Dedifferentiated amniotic fluid mesenchymal stem cell (primary cell): ENCODE data around the gene C3orf49.
A peak's percentile ranks its signal among the peaks of the same experiment; 100 is the strongest.

ENCODE experiments used
- DNase-seq: peaks from one replicate; pipeline ENCODE4 v3.0.0-alpha.2; 2016; ENCODE audit errors: extremely low spot score

The C3orf49 gene

DNA sequence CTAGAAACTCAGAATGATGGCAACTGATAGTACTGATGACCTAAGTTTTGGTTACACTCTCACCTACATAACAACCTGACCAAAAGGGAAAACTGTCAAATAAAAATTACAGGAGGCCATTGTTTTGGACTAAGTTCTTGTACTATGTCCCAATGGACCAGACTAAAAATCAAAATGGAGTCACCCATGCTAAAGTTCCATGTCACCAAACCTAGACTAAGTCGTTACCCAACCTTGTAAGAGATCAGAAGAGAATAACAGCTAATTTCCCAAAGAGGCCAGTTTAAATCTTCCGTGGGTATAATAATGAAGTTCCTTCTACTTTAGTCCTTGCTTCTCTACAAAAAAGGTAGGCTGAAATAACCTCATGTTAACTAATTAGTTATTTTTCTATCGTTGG lies 32.2 kb downstream of the C3orf49 start:
- no peak for DNase-seq

DNA sequence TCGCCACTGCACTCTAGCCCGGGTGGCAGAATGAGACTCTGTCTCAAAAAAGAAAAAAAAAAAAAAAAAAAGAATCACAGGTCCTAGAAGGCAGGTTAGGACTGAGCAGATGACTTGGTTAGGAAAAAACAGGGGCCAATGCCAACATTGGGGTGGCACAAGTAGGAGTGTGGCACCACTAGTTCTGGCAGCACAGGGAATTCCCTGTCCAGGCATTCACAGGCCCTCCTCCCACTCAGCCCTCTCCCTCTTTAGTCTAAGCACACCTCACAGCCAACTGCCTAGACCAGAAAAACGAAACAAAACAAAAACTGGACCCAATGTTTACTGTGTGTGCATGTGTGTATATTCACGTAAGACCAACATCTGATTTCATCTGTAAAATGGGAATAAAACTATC lies 34.0 kb downstream of the C3orf49 start:
- no peak for DNase-seq

DNA sequence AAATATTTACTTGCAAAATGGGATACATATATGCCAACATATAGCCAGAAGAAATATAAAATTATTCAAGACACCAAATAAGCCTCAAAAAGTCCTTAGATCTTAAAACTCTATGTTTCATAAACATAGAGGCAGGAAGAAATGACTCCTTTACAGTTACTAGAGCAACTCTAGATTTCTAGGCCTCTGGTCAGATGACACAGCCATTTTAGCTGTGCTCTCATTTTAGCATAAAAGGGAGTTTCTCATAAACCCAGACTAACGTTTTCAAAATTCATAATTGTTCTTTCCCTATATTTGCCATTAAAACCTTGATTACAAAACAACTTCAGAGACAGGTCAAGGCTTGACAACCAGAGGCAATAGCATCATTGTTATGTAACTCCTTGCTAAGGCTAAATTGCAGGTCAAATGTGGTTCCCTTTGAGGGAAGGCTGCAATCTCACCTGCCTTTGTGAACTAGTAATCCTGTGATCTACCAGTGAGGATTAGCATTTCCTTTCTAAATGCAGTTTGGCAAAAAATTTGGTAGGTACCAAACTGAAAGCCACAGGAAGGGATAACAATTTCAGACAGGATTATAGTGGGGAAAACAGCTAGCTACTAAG lies 36.3 kb downstream of the C3orf49 start:
- no peak for DNase-seq

DNA sequence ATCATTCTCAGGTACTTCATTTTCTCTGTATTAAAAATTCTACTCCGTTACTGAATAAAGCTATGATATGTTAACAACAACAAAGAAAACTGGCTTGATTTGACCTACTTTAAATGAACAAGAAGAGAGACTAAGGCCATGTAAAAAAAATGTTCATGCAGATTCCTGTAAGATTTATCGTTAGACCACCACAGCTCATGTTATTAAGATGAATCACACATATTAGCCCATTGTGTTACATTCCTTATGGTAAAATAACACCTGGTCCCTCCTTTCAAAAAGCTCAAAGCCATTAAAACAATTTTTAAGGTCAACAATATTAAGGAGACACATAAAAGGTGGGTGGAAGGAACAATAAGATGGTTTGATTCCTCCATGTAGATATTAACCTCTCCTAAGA lies 38.2 kb downstream of the C3orf49 start:
- DNase-seq: no peak

DNA sequence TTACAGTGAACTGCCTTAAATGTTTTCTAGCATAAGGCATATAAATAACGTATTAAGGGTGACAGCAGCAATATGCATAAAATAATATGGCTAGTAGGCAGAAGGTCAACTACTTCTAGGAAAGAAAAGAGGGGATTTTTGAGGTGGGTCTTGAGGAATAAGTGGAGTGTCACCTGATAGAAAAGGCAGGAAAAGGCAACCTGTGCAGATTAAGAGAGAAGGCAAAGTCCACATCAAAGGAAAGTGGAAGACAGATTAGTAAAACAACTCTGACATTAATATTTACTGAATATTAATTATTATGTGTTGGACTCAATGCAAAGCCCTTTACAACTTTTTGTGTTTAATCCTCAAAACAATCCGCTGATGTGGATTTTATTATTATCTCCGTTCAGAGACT lies 41.7 kb downstream of the C3orf49 start:
- no peak for DNase-seq

DNA sequence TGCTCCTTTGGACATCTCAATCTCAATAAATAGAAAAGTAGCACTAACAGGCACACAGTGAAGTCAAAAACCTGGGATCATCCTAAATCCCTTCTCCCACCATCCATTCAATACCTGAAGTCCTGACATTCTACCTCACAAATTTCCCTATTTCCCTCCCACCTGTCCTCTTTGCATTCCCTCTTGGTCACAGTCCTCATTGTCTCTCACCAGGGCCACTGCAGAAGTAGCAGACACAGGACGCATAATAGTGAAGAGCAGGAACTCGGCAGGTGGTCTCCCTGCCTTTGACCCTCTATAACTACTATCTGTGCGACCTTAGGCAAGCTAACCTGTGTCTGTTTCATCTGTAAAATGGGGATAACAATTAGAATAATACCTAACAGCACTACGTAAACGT lies 42.2 kb downstream of the C3orf49 start:
- DNase-seq: no peak

DNA sequence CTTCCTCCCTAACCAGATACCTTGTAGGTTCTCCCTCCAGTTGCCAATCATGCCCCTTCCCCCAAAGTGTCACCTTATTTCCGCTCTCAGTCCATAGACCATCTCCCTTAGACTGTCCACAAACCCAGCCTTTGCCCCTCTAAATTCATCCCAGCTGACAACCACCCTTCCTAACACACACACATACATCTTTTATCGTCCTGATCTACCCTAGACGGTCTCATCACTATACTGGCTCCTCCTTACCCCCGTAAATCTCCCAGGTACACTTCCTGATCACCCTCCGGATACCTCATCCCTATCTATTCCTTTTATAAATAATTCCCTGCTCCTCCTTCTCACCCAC lies 43.7 kb downstream of the C3orf49 start:
- no peak for DNase-seq

DNA sequence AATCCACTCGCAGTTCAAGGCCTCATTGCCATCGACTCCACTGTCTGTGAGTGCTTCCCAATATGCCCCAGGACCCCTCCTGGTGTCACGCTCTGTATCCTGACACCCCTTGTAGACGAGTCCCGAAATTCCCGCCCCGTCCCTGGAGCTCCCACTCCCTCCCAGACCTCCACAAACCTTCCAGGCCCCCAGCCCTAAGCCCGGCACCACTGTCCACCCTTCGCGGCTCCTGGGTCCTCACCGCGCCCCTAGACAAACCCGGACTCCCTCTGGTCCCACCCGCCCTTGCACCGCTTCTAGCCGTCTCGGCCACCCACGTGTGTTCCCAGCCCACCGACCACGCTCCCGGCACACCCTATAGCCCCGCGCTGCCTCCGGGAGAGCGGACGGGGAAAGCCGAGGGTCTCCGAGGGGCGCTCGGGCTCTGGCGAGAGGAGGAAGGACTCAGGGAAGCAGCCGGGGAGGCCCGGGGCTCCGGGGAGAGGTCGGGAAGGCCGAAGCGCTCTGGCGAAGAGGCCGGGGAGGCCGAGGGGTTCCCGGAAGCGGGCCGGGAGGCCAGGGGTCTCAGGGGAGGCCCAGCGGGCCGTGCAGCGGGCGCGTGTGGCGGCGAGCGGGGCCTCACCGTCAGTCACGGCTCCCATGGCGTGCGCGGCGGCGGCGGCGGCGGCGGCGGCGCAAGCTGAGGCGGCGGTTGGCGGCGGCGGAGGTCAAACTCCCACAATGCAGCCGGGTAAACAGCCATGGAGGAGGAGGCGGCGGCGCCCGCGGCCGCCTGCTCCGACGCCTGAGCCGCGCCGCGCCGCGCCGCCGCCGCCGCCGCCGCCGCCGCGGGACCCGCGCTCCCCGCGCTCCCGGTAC lies 44.3 kb downstream of the C3orf49 start, which contains the start of the genes ATXN7 and THOC7:
Gene ATXN7, plus strand, starts transcription at position 718 of the 858 bp plus-strand sequence. CDS start 48,732 bp downstream, outside the sequence.
Gene THOC7, minus strand, starts transcription at position 656 of the 858 bp plus-strand sequence. Its CDS starts 15 bp downstream, at position 641.
- peak; percentile 49 for DNase-seq

DNA sequence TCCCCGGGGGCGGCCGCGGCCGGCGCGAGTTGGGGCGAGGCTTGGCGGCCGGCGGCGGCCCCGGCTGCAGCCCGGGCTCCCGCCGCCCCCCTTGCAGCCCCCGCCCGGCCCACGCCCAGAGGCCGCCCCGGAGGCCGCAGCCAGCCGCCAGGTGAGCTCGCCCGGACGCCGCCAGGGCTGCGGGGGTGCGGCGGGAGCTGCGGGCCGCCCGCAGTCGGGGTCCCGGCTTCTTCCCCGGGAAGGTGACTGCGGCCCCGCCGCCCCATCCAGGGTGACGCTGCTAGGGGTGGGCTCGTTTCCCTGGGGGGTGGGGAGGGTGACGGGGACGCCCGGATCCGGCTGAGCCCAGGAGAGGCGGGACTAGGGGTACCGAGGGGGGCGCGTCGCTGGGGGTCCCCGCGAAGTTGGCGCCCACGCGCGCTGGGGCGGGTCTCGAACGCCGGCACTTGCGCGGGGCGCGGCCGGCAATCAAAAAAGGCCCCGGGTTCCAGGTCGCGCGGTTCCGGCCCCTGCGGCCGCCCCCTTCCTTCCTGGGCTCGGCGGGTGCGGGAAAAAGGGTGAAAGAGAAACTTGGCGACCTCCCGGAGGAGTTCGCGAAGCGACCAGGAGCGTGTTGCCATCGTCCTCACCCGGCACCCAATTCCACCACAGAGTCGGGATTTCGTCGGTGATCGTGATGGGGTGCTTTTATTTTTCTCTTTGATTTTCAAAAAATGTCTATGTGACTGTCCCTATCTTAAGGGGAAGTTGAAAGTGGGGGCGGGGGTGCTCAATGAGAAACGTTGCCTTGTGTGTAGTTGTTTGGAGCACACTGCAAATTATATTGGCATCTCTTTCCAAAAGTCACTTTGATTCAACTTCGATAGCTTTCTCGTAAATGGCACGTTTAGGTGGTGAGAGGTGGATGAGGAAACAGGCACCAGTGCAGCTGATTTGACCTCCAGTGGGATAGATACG lies 45.2 kb downstream of the C3orf49 start:
- no peak for DNase-seq

DNA sequence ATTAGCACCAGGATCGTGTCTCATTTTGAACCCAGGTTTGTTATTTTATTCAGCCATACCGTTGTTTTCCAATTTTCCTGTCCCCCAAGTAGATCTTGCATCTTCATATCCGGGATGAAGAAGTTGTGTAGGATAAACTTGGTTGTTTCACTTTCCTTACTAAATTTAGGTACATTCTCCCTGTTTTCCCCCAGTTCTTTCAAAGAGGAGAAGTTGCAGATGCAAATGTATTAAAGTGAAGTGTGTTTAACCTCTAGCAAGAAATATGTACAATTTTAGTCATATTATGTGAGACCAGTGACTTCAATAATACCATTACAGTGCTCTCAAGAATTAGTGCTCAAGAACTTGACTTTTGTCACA lies 45.8 kb downstream of the C3orf49 start:
- DNase-seq: no peak

DNA sequence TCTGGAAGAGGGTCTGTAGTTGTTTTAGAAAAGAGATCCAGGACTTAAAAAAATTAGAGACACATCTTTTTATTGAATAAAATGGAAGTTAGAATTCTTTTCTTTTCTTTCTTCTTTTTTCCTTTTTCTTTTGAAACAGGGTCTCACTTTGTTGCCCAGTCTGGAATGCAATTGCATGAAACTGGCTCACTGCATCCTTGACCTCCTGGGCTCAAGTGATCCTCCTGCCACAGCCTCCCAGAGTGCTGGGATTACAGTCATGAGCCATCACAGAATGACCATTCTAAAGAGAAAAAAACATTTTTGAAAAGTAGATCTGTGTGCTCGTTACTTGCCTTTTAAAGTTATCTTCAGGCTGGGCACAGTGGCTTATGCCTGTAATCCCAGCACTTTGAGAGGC lies 48.1 kb downstream of the C3orf49 start:
- no peak for DNase-seq

DNA sequence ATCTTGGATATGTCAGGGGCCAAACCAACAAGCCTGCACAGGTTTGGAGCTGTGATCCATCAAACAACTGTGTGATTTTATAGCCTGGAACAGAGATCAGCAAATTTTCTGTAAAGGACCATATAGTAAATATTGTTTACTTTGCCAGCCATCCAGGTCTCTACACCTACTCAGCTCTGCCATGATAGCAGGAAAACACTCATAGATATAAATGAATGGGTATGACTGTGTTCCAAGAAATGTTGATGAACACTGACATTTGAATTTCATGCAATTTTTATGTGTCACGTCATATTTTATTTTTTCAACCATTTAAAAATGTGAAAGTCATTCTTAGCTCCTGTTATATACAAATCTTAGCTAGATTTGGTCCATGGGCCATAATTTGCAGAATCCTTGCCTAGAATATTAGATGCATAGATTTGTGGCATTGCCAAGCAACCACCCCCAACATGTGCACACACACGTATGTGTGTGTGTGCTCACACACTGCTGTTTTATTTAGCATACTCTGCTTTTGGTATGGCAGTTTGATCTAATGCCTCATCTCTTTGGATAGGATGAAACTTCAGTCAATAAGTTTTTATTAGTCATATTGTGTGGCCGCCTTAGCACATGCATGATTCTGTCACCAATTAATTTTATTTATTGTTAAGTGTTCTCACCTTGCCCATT lies 51.0 kb downstream of the C3orf49 start:
- DNase-seq: no peak

DNA sequence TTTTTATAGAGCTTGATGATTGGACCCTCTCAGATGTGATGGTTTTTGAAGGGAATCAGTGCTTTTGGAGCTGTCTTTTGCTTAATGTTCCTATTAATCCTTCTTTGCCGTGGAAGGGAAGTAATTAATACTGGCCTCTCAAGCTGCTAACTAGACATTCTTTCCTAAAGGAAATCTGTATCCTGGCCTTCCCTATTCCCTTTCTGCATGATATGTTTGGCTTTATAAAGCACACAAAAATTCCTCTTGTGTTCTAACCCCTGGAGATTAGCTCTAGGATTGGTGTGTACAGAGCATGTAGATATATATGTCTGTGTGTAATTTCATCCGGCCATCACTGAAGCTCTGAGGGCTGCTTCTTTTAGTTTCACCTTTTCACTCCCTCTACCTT lies 51.5 kb downstream of the C3orf49 start:
- DNase-seq: no peak

DNA sequence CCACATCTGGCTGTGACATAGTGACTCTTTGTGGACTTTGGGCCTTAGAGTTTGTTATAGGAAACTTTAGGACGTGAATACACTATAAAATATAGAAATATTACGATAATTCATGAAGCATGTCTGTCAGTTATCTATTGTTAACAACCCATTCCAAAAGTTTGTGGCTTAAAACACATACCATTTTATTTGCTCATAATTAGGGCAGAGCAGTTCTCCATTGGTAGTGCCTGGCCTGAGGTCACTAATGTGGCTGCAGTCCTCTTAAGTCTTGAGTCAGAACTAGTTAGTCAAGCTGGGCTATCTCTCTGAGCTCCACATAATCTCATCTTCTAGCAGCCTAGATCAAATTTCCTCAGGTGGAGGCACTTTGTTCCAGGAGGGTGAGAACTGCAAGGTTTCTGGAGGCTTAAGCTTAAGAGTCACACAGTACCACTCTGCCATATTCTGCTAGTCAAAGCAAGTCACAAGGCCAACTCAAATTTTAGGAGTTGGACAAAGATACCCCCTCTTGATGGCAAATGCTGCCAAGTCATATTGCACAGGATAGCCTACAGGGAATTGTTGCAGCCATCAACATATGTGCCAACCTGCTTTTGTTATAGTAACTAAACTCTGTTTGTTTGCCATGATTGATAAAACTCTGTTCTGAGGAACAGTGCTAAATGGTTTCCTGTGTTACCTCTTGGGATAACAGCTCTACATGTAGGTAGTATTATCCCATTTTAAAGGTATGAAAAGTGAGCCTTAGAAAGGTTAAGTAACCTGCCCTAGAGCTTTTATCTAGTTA lies 53.2 kb downstream of the C3orf49 start:
- peak; percentile 36 for DNase-seq

DNA sequence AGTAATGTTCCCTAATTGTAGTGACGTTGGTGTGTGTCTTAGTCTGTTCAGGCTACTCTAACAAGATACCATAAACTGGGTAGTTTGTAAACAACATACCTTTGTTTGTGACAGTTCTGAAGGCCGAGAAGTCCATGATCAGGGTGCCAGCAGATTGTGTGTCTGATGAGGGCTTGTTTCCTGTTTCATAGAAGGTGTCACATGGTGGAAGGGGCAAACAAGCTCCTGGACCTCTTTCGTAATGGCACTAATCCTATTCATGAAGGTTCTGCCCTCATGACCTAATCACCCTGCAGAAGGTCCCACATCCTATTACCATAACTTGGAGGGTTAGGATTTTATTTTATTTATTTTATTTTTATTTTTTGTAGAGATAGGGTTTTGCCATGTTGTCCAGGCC lies 55.7 kb downstream of the C3orf49 start:
- no peak for DNase-seq

DNA sequence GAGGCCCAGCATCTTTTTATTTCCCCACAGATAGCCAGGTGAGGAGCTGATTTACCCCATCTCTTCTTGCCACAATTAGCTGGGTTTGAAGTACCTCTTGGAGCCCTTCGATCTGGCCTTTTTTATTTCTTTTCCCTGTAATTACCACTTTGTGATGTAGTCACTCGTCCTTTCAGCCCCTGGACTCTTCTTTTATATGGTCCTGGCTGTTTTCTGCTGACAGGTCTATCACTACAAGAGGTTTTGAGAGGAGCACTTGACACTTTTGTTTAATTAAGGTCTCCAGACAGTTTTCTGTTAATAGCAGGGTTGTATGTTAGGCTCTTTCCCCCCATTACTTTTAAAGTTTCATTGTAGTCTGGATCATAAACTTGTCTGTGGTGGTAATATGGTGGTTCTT lies 56.4 kb downstream of the C3orf49 start:
- DNase-seq: no peak

DNA sequence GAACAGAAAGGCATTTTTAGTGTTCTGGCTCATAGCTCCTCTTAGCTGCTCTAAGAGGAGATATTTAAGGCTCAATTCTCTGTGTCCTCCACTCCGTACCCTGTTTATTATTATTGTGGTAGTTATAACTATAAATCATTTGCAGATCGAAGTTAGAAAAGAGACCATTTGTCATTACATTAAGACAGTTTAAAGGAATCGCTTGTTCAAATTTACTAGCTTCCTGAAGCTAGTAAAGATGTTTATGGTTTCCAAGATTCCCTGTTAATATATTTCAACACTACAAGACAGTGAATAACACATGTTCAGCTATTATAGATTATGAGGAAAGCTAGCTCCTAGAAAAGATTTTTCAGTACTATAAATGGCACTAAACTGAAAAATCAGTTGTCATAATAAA lies 57.2 kb downstream of the C3orf49 start:
- DNase-seq: no peak

DNA sequence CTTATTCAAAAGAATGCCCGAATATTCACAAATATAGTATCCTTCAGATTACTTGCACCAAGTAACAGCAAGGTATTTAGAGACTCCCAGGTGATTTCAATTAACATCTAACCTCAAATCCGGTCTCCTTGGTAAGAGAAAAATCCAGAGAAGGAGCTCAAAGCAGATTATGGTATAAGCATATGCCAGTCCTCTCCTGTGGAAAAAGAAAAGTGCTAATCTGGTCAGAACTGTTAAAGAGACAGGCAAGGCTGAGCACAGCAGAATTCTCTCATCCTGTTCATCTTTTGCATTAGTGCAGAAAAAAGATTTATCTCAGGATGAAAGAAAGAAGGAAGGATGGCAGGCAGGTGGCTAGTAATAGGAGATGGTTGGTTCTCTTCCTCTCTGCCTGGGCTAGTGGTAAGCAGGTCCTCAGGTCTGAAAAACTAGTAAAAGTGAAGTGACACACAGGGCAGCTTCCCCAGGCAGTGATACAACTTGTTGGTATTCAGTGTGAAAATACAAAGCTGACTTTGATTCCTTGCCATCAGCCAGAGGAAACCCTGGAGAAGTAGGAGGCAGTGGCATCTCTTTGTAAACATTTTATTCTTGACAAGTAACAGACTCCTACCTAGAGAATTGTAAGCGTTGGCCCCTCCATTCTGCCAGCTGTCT lies 58.8 kb downstream of the C3orf49 start:
- DNase-seq: no peak

DNA sequence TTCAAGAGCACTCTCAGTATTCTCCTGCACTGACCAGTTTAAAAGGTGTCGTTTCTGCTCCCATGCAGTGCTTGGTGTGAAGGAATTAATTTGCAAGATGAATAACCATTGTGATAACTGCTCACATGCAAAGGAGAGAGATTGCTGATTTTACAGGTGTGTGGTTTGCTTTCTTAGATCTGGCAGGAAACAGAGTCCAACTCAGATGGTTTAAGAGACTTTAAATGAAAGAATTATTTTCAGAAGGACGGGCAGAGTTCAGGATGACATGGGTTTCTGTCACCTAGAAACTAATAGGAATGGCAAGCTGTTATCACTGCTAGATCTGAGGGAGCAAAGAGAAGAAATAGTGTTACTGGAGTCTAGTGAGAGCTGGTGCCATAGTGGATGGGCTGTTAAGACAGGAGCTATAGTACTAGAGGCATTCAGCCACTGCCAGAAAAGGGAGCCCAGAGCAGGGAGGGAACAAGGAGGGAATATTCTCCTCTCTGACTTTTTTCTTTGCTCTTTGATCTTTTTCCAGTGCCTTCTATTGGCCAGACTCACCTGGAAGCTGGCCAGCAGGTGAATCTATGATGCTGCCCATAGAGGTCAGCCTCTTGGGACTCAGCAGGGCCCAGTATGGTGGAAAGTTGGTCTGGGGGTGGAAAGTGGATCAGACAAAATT lies 59.4 kb downstream of the C3orf49 start:
- DNase-seq: no peak

DNA sequence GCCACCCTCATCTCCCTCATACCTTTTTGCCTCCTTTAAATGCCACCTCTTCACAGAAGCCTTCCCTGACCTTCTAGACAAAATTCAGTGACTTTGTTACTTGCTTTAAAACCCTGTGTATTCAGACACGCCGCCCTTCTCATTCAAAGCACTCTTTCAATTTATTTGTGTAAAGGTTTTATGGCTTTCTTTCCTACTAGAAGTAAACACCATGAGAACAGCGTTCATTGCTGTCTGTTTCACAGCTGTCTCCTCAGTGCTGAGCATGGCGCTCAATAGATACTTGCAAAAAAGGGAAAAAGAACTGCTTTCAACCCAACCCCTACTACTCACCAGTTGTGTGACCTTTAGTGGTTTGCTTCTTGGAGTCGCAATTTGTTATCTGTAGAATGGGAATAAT lies 61.6 kb downstream of the C3orf49 start:
- DNase-seq: no peak
